Activated naive CD8-positive, alpha-beta T cell treated with anti-CD3 and anti-CD28 coated beads for 36 hours (primary cell): ENCODE results near the gene NPR3. TPM values are rescaled to one million over a fixed set of nuclear protein-coding genes. Genes with fewer than 3 reads are reported as not detected.

Experiments
- DNase-seq: peaks from one replicate; pipeline ENCODE4 v3.0.0; 2021
- H3K27ac Mint-ChIP-seq: one replicate; pipeline ENCODE4 v1.8.0; 2022; ENCODE audit warnings: mild to moderate bottlenecking, moderate library complexity, mixed read lengths
- H3K27me3 Mint-ChIP-seq: one replicate; pipeline ENCODE4 v1.8.0; 2022; ENCODE audit warnings: mild to moderate bottlenecking, mixed read lengths
- H3K36me3 Mint-ChIP-seq: one replicate; pipeline ENCODE4 v1.8.0; 2021; ENCODE audit warnings: mild to moderate bottlenecking, mixed read lengths
- H3K4me1 Mint-ChIP-seq: one replicate; pipeline ENCODE4 v1.8.0; 2021; ENCODE audit warnings: mixed read lengths
- H3K4me3 Mint-ChIP-seq: one replicate; pipeline ENCODE4 v1.8.0; 2022; ENCODE audit warnings: mild to moderate bottlenecking, moderate library complexity, mixed read lengths
- H3K9me3 Mint-ChIP-seq: one replicate; pipeline ENCODE4 v1.8.0; 2022; ENCODE audit warnings: mixed read lengths
- total RNA-seq, 2 experiments: library from RNA; stranded (reverse); gene quantifications; one replicate each; pipeline ENCODE4 v1.2.3, GENCODE V29; 2021

Gene NPR3
- total RNA-seq, 2 experiments from 2014 or later: not detected

DNA sequence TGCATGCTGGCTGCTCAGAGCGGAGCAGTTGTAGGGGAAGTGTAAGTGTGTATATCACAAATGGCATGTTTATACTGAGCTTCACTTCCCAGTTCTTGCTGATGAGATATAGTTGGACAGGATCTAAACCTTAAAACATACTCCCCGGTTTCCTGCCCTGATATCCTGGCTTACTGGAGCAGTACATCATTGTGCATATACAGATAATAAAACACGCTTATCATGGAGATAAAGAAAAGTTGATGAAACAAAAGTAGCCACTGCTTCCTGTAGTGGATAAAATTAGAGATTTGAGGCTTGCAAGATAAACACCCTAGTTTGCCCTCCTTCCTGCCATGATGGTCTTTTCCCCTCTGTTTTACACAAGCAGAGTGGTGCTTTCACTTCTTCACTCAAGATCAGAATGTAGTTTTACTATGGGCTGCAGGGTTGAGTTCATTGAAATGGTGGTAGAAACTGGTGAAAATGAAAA, 15.0 kb downstream of the NPR3 start:
- Mint-ChIP-seq H3K36me3 (no peaks in the 10 kb centered on the region), H3K27me3 (no peaks in the 10 kb centered on the region), H3K4me3 (no peak overlapping the region), H3K27ac (no peak overlapping the region), H3K9me3 (peaks cover 2% of the 10 kb centered on the region), H3K4me1 (peaks cover 3% of the 10 kb centered on the region)
- no peak for DNase-seq

DNA sequence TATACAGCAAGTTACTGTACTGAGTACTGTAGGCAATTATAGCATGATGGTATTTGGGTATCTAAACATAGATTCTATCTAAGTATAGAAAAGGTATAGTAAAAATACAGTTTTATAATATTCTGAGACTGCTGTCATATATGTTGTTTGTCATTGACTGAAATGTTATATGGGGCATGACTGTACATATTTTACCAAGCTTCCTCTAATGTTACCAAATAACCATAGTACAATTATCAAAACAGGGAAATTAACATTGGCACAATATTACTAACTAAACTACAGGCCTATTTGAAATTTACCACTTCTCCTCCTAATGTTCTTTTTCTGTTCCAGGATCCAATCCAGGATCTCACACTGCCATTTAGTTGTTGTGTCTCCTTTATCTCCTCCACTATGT, 18.5 kb downstream of the NPR3 start:
- no peak for DNase-seq
- Mint-ChIP-seq H3K36me3 (no peaks in the 10 kb centered on the region), H3K9me3 (peaks cover 2% of the 10 kb centered on the region), H3K4me3 (no peak overlapping the region), H3K27me3 (no peaks in the 10 kb centered on the region), H3K27ac (no peak overlapping the region), H3K4me1 (peaks cover 3% of the 10 kb centered on the region)

- Mint-ChIP-seq H3K27me3 (peaks cover 11% of the 10 kb centered on the region), H3K4me3 (no peak overlapping the region), H3K27ac (no peak overlapping the region), H3K9me3 (no peaks in the 10 kb centered on the region), H3K36me3 (no peaks in the 10 kb centered on the region), H3K4me1 (no peaks in the 10 kb centered on the region)
- DNase-seq: no peak
Observed at GRCh38 chr5:32733590-32734340, 22.6 kb downstream of the NPR3 start.

DNA sequence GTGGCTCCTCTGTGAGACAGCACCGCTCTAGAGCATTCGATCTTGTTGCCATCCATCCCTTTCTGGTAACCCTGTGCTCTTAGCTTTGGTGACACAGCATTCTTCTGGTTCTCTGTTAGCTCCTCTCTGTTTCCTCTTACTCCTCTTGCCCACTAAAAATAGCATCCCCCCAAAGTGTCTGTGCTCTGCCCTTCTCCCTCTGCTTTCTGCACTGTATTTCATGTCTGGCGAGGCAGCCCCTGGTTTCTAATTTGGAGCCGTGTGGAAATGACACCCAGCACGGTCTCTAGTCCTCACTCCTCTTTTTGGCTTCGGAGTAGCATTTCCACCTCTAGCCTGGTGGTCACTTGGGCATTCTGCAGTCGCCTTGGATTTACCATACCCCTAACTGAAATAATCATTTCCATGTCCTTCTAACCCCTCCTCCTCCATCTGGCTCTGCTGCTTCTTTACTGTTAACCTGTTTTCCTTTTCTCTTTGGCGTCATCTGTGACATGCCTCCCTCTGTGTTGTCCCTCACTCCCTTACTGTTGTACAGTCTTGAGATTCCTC, 23.8 kb downstream of the NPR3 start:
- Mint-ChIP-seq H3K4me1 (no peaks in the 10 kb centered on the region), H3K9me3 (no peaks in the 10 kb centered on the region), H3K36me3 (no peaks in the 10 kb centered on the region), H3K27ac (no peak overlapping the region), H3K4me3 (no peak overlapping the region), H3K27me3 (peaks cover 11% of the 10 kb centered on the region)
- no peak for DNase-seq

GRCh38 chr5:32735512-32735911, 24.4 kb downstream of the NPR3 start:
- no peak for DNase-seq
- H3K9me3 Mint-ChIP-seq: no peaks in the 10 kb centered on the region
- H3K27ac Mint-ChIP-seq: no peak overlapping the region
- no peaks in the 10 kb centered on the region for H3K36me3 Mint-ChIP-seq
- peaks cover 11% of the 10 kb centered on the region for H3K27me3 Mint-ChIP-seq
- no peak overlapping the region for H3K4me3 Mint-ChIP-seq
- H3K4me1 Mint-ChIP-seq: no peaks in the 10 kb centered on the region

- H3K36me3 Mint-ChIP-seq: no peaks in the 10 kb centered on the region
- no peaks in the 10 kb centered on the region for H3K9me3 Mint-ChIP-seq
- H3K4me3 Mint-ChIP-seq: no peak overlapping the region
- peaks cover 11% of the 10 kb centered on the region for H3K27me3 Mint-ChIP-seq
- no peaks in the 10 kb centered on the region for H3K4me1 Mint-ChIP-seq
- no peak overlapping the region for H3K27ac Mint-ChIP-seq
- no peak for DNase-seq
Observed at GRCh38 chr5:32736842-32737241, 25.7 kb downstream of the NPR3 start.

GRCh38 chr5:32740651-32741050, 29.5 kb downstream of the NPR3 start:
- Mint-ChIP-seq H3K27ac (no peak overlapping the region), H3K36me3 (no peaks in the 10 kb centered on the region), H3K4me1 (no peaks in the 10 kb centered on the region), H3K9me3 (no peaks in the 10 kb centered on the region), H3K27me3 (peaks cover 2% of the 10 kb centered on the region), H3K4me3 (no peak overlapping the region)
- no peak for DNase-seq

GRCh38 chr5:32745317-32745716, 34.2 kb downstream of the NPR3 start:
- Mint-ChIP-seq H3K9me3 (no peaks in the 10 kb centered on the region), H3K27ac (no peak overlapping the region), H3K27me3 (no peaks in the 10 kb centered on the region), H3K4me3 (no peak overlapping the region), H3K4me1 (no peaks in the 10 kb centered on the region), H3K36me3 (no peaks in the 10 kb centered on the region)
- DNase-seq: no peak

DNA sequence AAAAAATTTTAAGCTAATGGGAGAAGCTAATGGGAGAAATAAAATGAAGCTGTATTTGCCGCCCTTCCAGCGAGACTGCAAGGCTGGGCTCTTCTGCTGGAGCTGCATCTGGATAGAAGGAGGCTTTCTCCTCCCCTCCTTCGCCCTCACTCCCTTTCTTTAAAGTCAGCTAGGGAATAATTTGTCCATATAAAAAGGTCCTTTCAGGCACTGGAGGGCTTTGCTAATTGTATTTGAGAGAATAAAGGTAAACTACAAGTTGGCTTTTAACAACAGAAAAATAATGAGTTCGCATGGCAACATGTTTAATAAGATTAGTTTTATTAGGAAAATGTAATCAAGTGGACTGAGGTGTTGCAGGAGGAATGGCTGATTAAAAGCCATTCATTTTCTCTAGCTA, 41.3 kb downstream of the NPR3 start:
- Mint-ChIP-seq H3K9me3 (peaks cover 4% of the 10 kb centered on the region), H3K36me3 (no peaks in the 10 kb centered on the region), H3K27me3 (no peaks in the 10 kb centered on the region), H3K4me1 (no peaks in the 10 kb centered on the region), H3K27ac (no peak overlapping the region), H3K4me3 (no peak overlapping the region)
- no peak for DNase-seq

DNA sequence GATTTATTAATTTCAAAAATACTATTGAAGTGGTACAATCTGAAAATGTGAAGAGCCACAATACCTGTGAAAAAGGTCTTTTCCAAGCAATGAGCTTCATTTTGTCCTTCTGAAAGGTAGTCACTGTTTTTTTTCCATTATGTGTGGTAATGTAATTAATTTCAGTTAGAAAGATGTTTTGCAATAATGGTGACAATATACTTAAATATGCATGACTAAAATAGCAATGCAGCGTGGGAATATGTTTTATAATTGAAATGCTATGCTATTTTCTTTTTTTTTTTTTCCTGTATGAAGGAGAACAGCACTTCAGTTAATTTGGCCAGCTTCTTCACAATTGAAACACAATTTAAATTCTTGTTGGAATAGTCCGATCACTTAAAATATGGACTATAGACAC, 41.9 kb downstream of the NPR3 start:
- no peaks in the 10 kb centered on the region for H3K27me3 Mint-ChIP-seq
- H3K4me1 Mint-ChIP-seq: no peaks in the 10 kb centered on the region
- no peak overlapping the region for H3K4me3 Mint-ChIP-seq
- peaks cover 4% of the 10 kb centered on the region for H3K9me3 Mint-ChIP-seq
- no peak overlapping the region for H3K27ac Mint-ChIP-seq
- no peaks in the 10 kb centered on the region for H3K36me3 Mint-ChIP-seq
- DNase-seq: no peak

GRCh38 chr5:32753765-32754164, 42.6 kb downstream of the NPR3 start:
- Mint-ChIP-seq H3K9me3 (peaks cover 4% of the 10 kb centered on the region), H3K4me3 (no peak overlapping the region), H3K4me1 (no peaks in the 10 kb centered on the region), H3K36me3 (no peaks in the 10 kb centered on the region), H3K27me3 (peaks cover 1% of the 10 kb centered on the region), H3K27ac (no peak overlapping the region)
- no peak for DNase-seq

- DNase-seq: no peak
- Mint-ChIP-seq H3K4me1 (no peaks in the 10 kb centered on the region), H3K4me3 (no peak overlapping the region), H3K9me3 (peaks cover 4% of the 10 kb centered on the region), H3K36me3 (no peaks in the 10 kb centered on the region), H3K27ac (no peak overlapping the region), H3K27me3 (peaks cover 3% of the 10 kb centered on the region)
Observed at GRCh38 chr5:32754284-32754683, 43.2 kb downstream of the NPR3 start.

- Mint-ChIP-seq H3K4me1 (no peaks in the 10 kb centered on the region), H3K9me3 (peaks cover 10% of the 10 kb centered on the region), H3K27me3 (peaks cover 3% of the 10 kb centered on the region), H3K27ac (no peak overlapping the region), H3K36me3 (no peaks in the 10 kb centered on the region), H3K4me3 (no peak overlapping the region)
- DNase-seq: no peak
Observed at GRCh38 chr5:32760091-32760509, 49.0 kb downstream of the NPR3 start.

DNA sequence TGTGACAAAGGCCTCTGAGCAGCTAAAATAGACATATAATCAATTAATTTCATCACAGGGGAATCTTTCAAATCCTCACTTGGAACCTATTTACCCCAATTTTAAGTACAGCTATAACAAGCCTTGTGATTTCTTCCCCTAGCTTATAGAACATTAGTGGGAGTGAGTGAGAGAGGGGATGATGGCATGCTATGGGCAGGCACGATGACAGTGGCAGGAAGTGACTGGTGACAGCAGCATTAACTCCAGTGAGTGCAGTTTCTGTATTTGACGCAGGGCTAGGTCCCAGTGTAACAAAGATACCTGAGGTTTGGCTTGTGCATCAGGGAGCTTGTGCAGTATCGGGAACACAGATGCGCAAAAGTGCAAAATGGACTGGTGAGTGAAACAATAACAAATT, 54.1 kb downstream of the NPR3 start:
- Mint-ChIP-seq H3K27me3 (no peaks in the 10 kb centered on the region), H3K36me3 (no peaks in the 10 kb centered on the region), H3K4me3 (no peak overlapping the region), H3K4me1 (no peaks in the 10 kb centered on the region), H3K27ac (no peak overlapping the region), H3K9me3 (peaks cover 3% of the 10 kb centered on the region)
- no peak for DNase-seq

DNA sequence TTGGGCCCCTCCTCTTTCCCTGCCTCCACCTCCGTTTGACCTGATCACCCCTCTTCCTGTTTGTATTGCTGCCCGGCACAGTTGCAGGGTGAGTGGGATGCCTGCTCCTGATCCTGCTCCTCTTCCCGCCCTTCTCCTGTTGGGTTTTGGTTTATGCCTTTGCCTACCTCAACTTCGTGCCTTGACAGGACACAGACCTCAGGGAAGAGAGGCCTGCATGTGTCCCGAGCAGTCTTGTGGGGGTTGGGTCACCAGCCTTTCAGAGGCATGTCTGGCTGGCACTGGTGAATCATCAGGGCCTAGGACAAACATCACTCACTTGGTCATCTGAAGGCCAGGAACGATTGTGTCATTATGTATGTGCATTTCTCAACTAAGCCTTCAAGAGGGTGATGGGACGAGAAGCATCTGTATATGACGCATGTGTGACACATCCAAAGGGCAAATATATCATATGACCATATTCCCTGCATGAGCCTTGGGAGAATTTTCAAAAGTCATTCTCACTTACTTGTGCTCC, 56.9 kb downstream of the NPR3 start:
- Mint-ChIP-seq H3K27me3 (no peaks in the 10 kb centered on the region), H3K4me3 (no peak overlapping the region), H3K4me1 (no peaks in the 10 kb centered on the region), H3K9me3 (no peaks in the 10 kb centered on the region), H3K36me3 (no peaks in the 10 kb centered on the region), H3K27ac (no peak overlapping the region)
- no peak for DNase-seq

DNA sequence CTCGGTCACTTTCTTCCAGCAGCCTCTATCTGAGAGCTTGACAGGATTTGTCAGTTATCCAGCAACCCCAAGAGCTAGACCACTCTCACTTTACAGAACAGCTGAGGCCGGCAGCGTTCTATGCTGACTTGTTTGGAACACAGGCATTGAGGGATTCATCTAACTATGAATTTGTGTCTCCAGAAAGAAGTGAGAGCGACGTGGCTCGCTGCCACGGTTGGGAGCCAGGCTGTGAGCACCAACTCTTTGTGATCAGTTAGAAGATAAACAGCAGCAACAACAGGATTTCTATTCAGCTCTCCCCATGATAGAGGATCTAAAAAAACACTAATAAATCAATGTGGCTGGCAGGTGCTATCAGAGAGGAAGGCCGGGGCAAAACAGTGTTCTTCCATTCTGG, 58.6 kb downstream of the NPR3 start:
- Mint-ChIP-seq H3K4me1 (no peaks in the 10 kb centered on the region), H3K9me3 (no peaks in the 10 kb centered on the region), H3K27ac (no peak overlapping the region), H3K36me3 (no peaks in the 10 kb centered on the region), H3K4me3 (no peak overlapping the region), H3K27me3 (no peaks in the 10 kb centered on the region)
- no peak for DNase-seq
